ENCODE results near the gene RIMS3. TPM values are rescaled to one million over a fixed set of nuclear protein-coding genes. Genes with fewer than 3 reads are reported as not detected.
A peak's percentile ranks its signal among the peaks of the same experiment; 100 is the strongest.

The RIMS3 gene
- polyA plus RNA-seq, 4 donors: under 0.01 to 3.4 (median 1.1) TPM; not detected in 1

DNA sequence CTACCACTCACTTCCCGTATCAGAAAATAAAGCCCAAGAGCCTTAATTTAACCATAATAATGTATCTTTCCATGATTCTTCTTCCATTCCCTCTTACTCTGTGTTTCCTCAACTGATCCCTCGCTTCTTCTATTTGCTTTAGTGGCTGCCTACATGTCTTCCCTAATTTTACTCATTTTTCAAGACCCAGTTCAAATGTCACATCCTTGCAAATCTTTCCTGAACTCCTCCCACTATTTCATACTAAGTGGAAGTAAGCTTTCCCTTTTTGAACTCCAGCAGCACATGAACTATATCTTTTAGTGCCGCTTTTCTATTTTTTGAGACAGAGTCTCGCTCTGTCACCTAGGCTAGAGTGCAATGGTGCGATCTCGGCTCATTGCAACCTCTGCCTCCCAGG lies 22.2 kb upstream of the RIMS3 start:
- H3K4me3 ChIP-seq (ENCODE audit: low read depth in 1 of 3, low read length in 3 of 3): no peak overlapping the region
- H3K36me3 ChIP-seq (ENCODE audit: control insufficient read depth in 3 of 3, insufficient read depth in 2 of 3, low read depth in 1 of 3, low read length in 3 of 3): peaks cover 0 to 7% (median 0%) of the 10 kb centered on the region in 3 donors
- WGBS, 3 donors: 96 to 99% (median 96%) methylated on average over 6 of the region's 6 CpGs

GRCh38 chr1:40687059-40687458 lies 21.6 kb upstream of the RIMS3 start:
- peaks cover 0 to 7% (median 0%) of the 10 kb centered on the region in 3 donors for H3K36me3 ChIP-seq (ENCODE audit: control insufficient read depth in 3 of 3, insufficient read depth in 2 of 3, low read depth in 1 of 3, low read length in 3 of 3)
- WGBS, 3 donors: 95 to 96% (median 96%) methylated on average over 7 of the region's 7 CpGs
- FAIRE-seq (no peak), DNase-seq (no peak)
- H3K27me3 ChIP-seq (ENCODE audit: control insufficient read depth in 3 of 3, insufficient read depth in 3 of 3, low read length in 3 of 3): no peaks in the 10 kb centered on the region
- peaks cover 0 to 2% (median 0%) of the 10 kb centered on the region in 3 donors for H3K4me1 ChIP-seq (ENCODE audit: control insufficient read depth in 3 of 3, insufficient read depth in 2 of 3, low read depth in 1 of 3, low read length in 2 of 3)
- peaks cover 0 to 4% of the 10 kb centered on the region in 2 donors for H3K9me3 ChIP-seq (ENCODE audit: control insufficient read depth in 2 of 2, insufficient read depth in 1 of 2, low read depth in 1 of 2, low read length in 1 of 2)
- no peak overlapping the region for H3K4me3 ChIP-seq (ENCODE audit: low read depth in 1 of 3, low read length in 3 of 3)
- no peak overlapping the region for H3K27ac ChIP-seq (ENCODE audit: low read depth in 1 of 3, low read length in 2 of 3)

More for the DNA sequence above, 22.2 kb upstream of the RIMS3 start:
- H3K9me3 ChIP-seq (ENCODE audit: control insufficient read depth in 2 of 2, insufficient read depth in 1 of 2, low read depth in 1 of 2, low read length in 1 of 2): peaks cover 0 to 4% of the 10 kb centered on the region in 2 donors
- H3K4me1 ChIP-seq (ENCODE audit: control insufficient read depth in 3 of 3, insufficient read depth in 2 of 3, low read depth in 1 of 3, low read length in 2 of 3): peaks cover 0 to 2% (median under 1%) of the 10 kb centered on the region in 3 donors
- FAIRE-seq: no peak
- H3K27me3 ChIP-seq (ENCODE audit: control insufficient read depth in 3 of 3, insufficient read depth in 3 of 3, low read length in 3 of 3): no peaks in the 10 kb centered on the region
- no peak for DNase-seq
- H3K27ac ChIP-seq (ENCODE audit: low read depth in 1 of 3, low read length in 2 of 3): no peak overlapping the region

- FAIRE-seq (no peak), DNase-seq (no peak)
- Histone ChIP-seq H3K4me1 (ENCODE audit: control insufficient read depth in 3 of 3, insufficient read depth in 2 of 3, low read depth in 1 of 3, low read length in 2 of 3) (no peaks in the 10 kb centered on the region), H3K36me3 (ENCODE audit: control insufficient read depth in 3 of 3, insufficient read depth in 2 of 3, low read depth in 1 of 3, low read length in 3 of 3) (peaks cover 0 to 7% (median 0%) of the 10 kb centered on the region in 3 donors), H3K27ac (ENCODE audit: low read depth in 1 of 3, low read length in 2 of 3) (no peak overlapping the region), H3K4me3 (ENCODE audit: low read depth in 1 of 3, low read length in 3 of 3) (no peak overlapping the region), H3K27me3 (ENCODE audit: control insufficient read depth in 3 of 3, insufficient read depth in 3 of 3, low read length in 3 of 3) (no peaks in the 10 kb centered on the region), H3K9me3 (ENCODE audit: control insufficient read depth in 2 of 2, insufficient read depth in 1 of 2, low read depth in 1 of 2, low read length in 1 of 2) (peaks cover 0 to 4% of the 10 kb centered on the region in 2 donors)
- 91 to 94% (median 92%) methylated on average over 3 of the region's 3 CpGs for WGBS, 3 donors
These were observed 19.2 kb upstream of the RIMS3 start for GRCh38 chr1:40684669-40685068.

DNA sequence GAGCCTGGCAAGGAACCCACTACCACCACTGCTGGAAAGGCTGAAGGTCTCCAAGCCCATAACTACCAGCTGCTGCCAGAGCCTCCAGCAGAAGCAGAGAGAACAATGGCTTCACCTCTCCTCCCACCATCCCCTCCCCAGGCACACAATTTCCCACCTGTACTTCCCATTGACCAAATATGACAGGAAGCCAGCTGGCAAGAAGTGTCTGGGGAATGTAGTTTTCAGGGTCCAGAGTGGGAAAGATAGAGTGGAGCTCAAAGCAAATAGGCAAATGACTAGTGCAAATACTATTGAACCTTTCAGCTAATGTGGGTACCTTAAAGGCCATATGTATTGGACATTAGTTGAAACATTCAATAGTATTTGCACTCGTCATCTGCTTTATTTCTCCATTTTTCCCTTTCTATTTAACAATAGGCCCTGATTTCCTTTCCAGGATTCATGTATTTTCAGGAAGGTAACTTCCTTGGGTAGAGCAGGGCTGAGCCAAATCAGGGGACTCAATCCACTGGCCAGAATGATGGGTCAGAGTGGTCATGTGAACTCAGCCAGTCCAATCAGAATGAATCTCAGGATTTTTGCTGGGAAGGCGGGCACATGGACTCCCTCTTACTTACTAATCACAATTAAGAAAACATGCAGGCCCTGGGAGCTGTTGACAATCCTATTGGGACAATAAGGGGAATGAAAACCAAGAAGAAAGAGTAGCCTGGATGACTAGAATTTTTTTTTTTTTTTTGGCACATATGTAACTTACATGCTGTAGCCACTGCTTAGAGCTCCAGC lies 13.9 kb upstream of the RIMS3 start:
- Histone ChIP-seq H3K4me1 (ENCODE audit: control insufficient read depth in 3 of 3, insufficient read depth in 2 of 3, low read depth in 1 of 3, low read length in 2 of 3) (no peaks in the 10 kb centered on the region), H3K9me3 (ENCODE audit: control insufficient read depth in 2 of 2, insufficient read depth in 1 of 2, low read depth in 1 of 2, low read length in 1 of 2) (no peaks in the 10 kb centered on the region), H3K36me3 (ENCODE audit: control insufficient read depth in 3 of 3, insufficient read depth in 2 of 3, low read depth in 1 of 3, low read length in 3 of 3) (no peaks in the 10 kb centered on the region), H3K4me3 (ENCODE audit: low read depth in 1 of 3, low read length in 3 of 3) (no peak overlapping the region), H3K27me3 (ENCODE audit: control insufficient read depth in 3 of 3, insufficient read depth in 3 of 3, low read length in 3 of 3) (peaks cover 0 to 2% (median 0%) of the 10 kb centered on the region in 3 donors), H3K27ac (ENCODE audit: low read depth in 1 of 3, low read length in 2 of 3) (no peak overlapping the region)
- no peak for DNase-seq
- WGBS, 3 donors: 93 to 97% (median 94%) methylated on average over 2 of the region's 2 CpGs
- FAIRE-seq: no peak

- no peak overlapping the region for H3K4me3 ChIP-seq (ENCODE audit: low read depth in 1 of 3, low read length in 3 of 3)
- no peak for DNase-seq
- no peak overlapping the region for H3K27ac ChIP-seq (ENCODE audit: low read depth in 1 of 3, low read length in 2 of 3)
- no peaks in the 10 kb centered on the region for H3K9me3 ChIP-seq (ENCODE audit: control insufficient read depth in 2 of 2, insufficient read depth in 1 of 2, low read depth in 1 of 2, low read length in 1 of 2)
- no peak for FAIRE-seq
- H3K27me3 ChIP-seq (ENCODE audit: control insufficient read depth in 3 of 3, insufficient read depth in 3 of 3, low read length in 3 of 3): peaks cover 0 to 2% (median 0%) of the 10 kb centered on the region in 3 donors
- 29 to 70% (median 48%) methylated on average over 1 of the region's 1 CpG for WGBS, 3 donors
- no peaks in the 10 kb centered on the region for H3K4me1 ChIP-seq (ENCODE audit: control insufficient read depth in 3 of 3, insufficient read depth in 2 of 3, low read depth in 1 of 3, low read length in 2 of 3)
- no peaks in the 10 kb centered on the region for H3K36me3 ChIP-seq (ENCODE audit: control insufficient read depth in 3 of 3, insufficient read depth in 2 of 3, low read depth in 1 of 3, low read length in 3 of 3)
These were observed 11.0 kb upstream of the RIMS3 start for GRCh38 chr1:40676501-40676900.

- H3K27ac ChIP-seq (ENCODE audit: low read depth in 1 of 3, low read length in 2 of 3): no peak overlapping the region
- 85 to 93% (median 89%) methylated on average over 4 of the region's 4 CpGs for WGBS, 3 donors
- FAIRE-seq (no peak), DNase-seq (no peak)
- no peak overlapping the region for H3K4me3 ChIP-seq (ENCODE audit: low read depth in 1 of 3, low read length in 3 of 3)
- H3K36me3 ChIP-seq (ENCODE audit: control insufficient read depth in 3 of 3, insufficient read depth in 2 of 3, low read depth in 1 of 3, low read length in 3 of 3): no peaks in the 10 kb centered on the region
- H3K4me1 ChIP-seq (ENCODE audit: control insufficient read depth in 3 of 3, insufficient read depth in 2 of 3, low read depth in 1 of 3, low read length in 2 of 3): peaks cover 0 to 3% (median 2%) of the 10 kb centered on the region in 3 donors
- peaks cover 0 to 2% (median 0%) of the 10 kb centered on the region in 3 donors for H3K27me3 ChIP-seq (ENCODE audit: control insufficient read depth in 3 of 3, insufficient read depth in 3 of 3, low read length in 3 of 3)
- H3K9me3 ChIP-seq (ENCODE audit: control insufficient read depth in 2 of 2, insufficient read depth in 1 of 2, low read depth in 1 of 2, low read length in 1 of 2): no peaks in the 10 kb centered on the region
These were observed 8.0 kb upstream of the RIMS3 start for GRCh38 chr1:40673452-40673851.

DNA sequence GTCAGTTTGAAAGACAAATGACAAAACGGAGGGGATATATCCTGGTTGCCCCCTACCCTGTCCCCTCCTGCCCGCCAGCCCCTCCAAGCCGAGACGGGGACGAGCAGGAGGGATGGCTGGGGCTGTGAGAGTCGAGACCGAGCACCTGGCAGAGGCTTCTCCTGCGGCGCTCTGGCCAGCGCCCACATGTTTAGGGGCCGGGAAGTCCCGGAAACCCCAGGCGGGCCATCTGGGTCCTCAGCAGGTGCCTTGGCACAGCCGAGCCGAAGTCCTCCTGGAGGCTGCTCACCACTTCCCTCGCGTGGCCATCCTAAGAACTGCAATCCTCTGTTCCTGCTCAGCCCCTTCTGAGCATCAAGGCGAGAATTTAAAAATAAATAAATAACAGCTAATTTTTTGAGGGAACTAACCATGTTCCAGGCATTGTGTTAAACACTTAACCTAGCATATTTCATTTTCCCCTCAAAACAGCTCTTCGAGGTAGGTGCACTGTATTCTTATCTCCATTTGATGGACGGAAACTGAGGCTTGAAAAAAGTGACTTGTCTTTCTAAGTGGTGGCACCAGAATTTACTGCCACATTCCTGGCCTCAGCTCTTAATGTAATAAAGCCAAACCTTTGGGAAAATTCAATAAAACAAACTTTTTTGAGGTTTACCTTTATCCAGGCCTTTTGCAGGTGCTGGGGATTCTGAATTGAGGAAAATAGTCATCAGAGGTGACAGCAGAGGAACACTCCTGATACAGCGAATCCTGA lies 3.5 kb upstream of the RIMS3 start:
- WGBS, 3 donors: 8 to 12% (median 9%) methylated on average over 21 of the region's 21 CpGs
- Histone ChIP-seq H3K4me3 (ENCODE audit: low read depth in 1 of 3, low read length in 3 of 3) (peak overlapping the region in 1 of 3 donors; percentile 16), H3K27ac (ENCODE audit: low read depth in 1 of 3, low read length in 2 of 3) (no peak overlapping the region), H3K27me3 (ENCODE audit: control insufficient read depth in 3 of 3, insufficient read depth in 3 of 3, low read length in 3 of 3) (peaks cover 0 to 8% (median 0%) of the 10 kb centered on the region in 3 donors), H3K36me3 (ENCODE audit: control insufficient read depth in 3 of 3, insufficient read depth in 2 of 3, low read depth in 1 of 3, low read length in 3 of 3) (no peaks in the 10 kb centered on the region), H3K9me3 (ENCODE audit: control insufficient read depth in 2 of 2, insufficient read depth in 1 of 2, low read depth in 1 of 2, low read length in 1 of 2) (no peaks in the 10 kb centered on the region), H3K4me1 (ENCODE audit: control insufficient read depth in 3 of 3, insufficient read depth in 2 of 3, low read depth in 1 of 3, low read length in 2 of 3) (peaks cover 0 to 9% (median 2%) of the 10 kb centered on the region in 3 donors)
- DNase-seq (peak; percentile 75 to 83), FAIRE-seq (no peak)

- H3K27ac ChIP-seq (ENCODE audit: low read depth in 1 of 3, low read length in 2 of 3): no peak overlapping the region
- H3K9me3 ChIP-seq (ENCODE audit: control insufficient read depth in 2 of 2, insufficient read depth in 1 of 2, low read depth in 1 of 2, low read length in 1 of 2): no peaks in the 10 kb centered on the region
- peak overlapping the region in 2 of 3 donors; percentile 15 to 64 for H3K4me3 ChIP-seq (ENCODE audit: low read depth in 1 of 3, low read length in 3 of 3)
- FAIRE-seq: no peak
- H3K27me3 ChIP-seq (ENCODE audit: control insufficient read depth in 3 of 3, insufficient read depth in 3 of 3, low read length in 3 of 3): peaks cover 0 to 11% (median 0%) of the 10 kb centered on the region in 3 donors
- H3K36me3 ChIP-seq (ENCODE audit: control insufficient read depth in 3 of 3, insufficient read depth in 2 of 3, low read depth in 1 of 3, low read length in 3 of 3): no peaks in the 10 kb centered on the region
- peaks cover 0 to 9% (median 2%) of the 10 kb centered on the region in 3 donors for H3K4me1 ChIP-seq (ENCODE audit: control insufficient read depth in 3 of 3, insufficient read depth in 2 of 3, low read depth in 1 of 3, low read length in 2 of 3)
- 63 to 82% methylated on average over 2 of the region's 2 CpGs; no CpG with 5 or more reads in 1 of the 3 donors for WGBS, 3 donors
- no peak for DNase-seq
These were observed 691 bp downstream of the RIMS3 start for GRCh38 chr1:40664791-40665190.
